OCI-LY7 (cell line): ENCODE data around the gene IFT81. TPM values are rescaled to one million over a fixed set of nuclear protein-coding genes. Genes with fewer than 3 reads are reported as not detected.

Experiments
- BruUV-seq: library from RNA; stranded (reverse); fragments of 400-500 nt; replicated peaks from 2 replicates; lab custom pipeline; 2021; lab: Mats Ljungman, UMichigan
- CTCF ChIA-PET: fragments of 300-600 bp; sonication (Branson Sonifier 250); formaldehyde crosslinking; loops from one replicate; lab custom pipeline; 2022; ENCODE audit warnings: antibody characterized with exemption; ENCODE audit not compliant: unreplicated experiment; lab: Charles Lee
- POLR2A ChIA-PET: fragments of 300-600 bp; sonication (Branson Sonifier 250); formaldehyde crosslinking; loops from one replicate; lab custom pipeline; 2022; ENCODE audit warnings: antibody characterized with exemption; lab: Charles Lee
- DNase-seq: peaks from one replicate; pipeline ENCODE4 v3.0.0-alpha.2; 2015; ENCODE audit warnings: low spot score
- H2AFZ ChIP-seq: fragments of 200-600 bp; sonication (generic), shearing (Covaris generic); 2 replicates; pipeline ENCODE4 v1.6.1; 2014; ENCODE audit warnings: mild to moderate bottlenecking, antibody characterized with exemption, low read length, moderate library complexity
- H3K27ac ChIP-seq: fragments of 200-600 bp; sonication (generic); 2 replicates; pipeline ENCODE4 v1.5.1; 2014; ENCODE audit warnings: mixed run types, low read depth, mild to moderate bottlenecking, moderate library complexity, low read length, inconsistent platforms; ENCODE audit not compliant: poor library complexity, severe bottlenecking
- H3K36me3 ChIP-seq: fragments of 200-600 bp; sonication (generic); 2 replicates; pipeline ENCODE4 v1.6.1; 2014; ENCODE audit warnings: mild to moderate bottlenecking, antibody characterized with exemption, low read length, moderate library complexity, mixed read lengths; ENCODE audit not compliant: insufficient read depth
- H3K4me1 ChIP-seq: fragments of 200-600 bp; sonication (generic); 2 replicates; pipeline ENCODE4 v1.5.1; 2014; ENCODE audit warnings: mild to moderate bottlenecking, low read length; ENCODE audit not compliant: insufficient read depth, poor library complexity, severe bottlenecking
- H3K4me2 ChIP-seq: fragments of 200-600 bp; sonication (generic); 2 replicates; pipeline ENCODE4 v1.6.1; 2014; ENCODE audit warnings: mild to moderate bottlenecking, low read length
- H3K4me3 ChIP-seq: fragments of 200-600 bp; sonication (generic); 2 replicates; pipeline ENCODE4 v1.5.1; 2014; ENCODE audit warnings: mild to moderate bottlenecking, low read depth, low read length; ENCODE audit not compliant: poor library complexity, severe bottlenecking
- H3K79me2 ChIP-seq: fragments of 200-600 bp; sonication (generic); 2 replicates; pipeline ENCODE4 v1.6.1; 2016; ENCODE audit warnings: low read depth, mild to moderate bottlenecking, low read length, moderate library complexity, mixed read lengths; ENCODE audit not compliant: insufficient read depth
- H3K9me2 ChIP-seq: fragments of 200-600 bp; sonication (generic); 2 replicates; pipeline ENCODE4 v1.6.1; 2016; ENCODE audit warnings: mild to moderate bottlenecking, low read length, mixed read lengths; ENCODE audit not compliant: insufficient read depth
- H3K9me3 ChIP-seq: fragments of 200-600 bp; sonication (generic); 2 replicates; pipeline ENCODE4 v1.6.1; 2014; ENCODE audit warnings: mild to moderate bottlenecking, mixed run types, low read length, mixed read lengths
- H4K20me1 ChIP-seq: fragments of 200-600 bp; sonication (generic); 2 replicates; pipeline ENCODE4 v1.6.1; 2014; ENCODE audit warnings: mild to moderate bottlenecking, antibody characterized with exemption, low read length, moderate library complexity, mixed read lengths; ENCODE audit not compliant: insufficient read depth
- EZH2phosphoT487 ChIP-seq: fragments of 200-600 bp; sonication (generic); IDR thresholded peaks from 2 replicates; pipeline ENCODE4 v1.6.1; 2018; ENCODE audit warnings: low read depth, borderline replicate concordance, mild to moderate bottlenecking, mixed run types, antibody characterized with exemption, low read length, moderate library complexity, mixed read lengths
- intact Hi-C: fragments of 100-400 bp; cut with micrococcal nuclease; formaldehyde crosslinking; loops from one replicate; pipeline ENCODE4 v1.10.0; 2022; ENCODE audit not compliant: unreplicated experiment
- total RNA-seq, 2 experiments: library from RNA; depleted of rRNA in 1 of 2; stranded (reverse); fragments of >200 nt in 1 of 2; shearing (Covaris generic) in 1 of 2; gene quantifications; 2 replicates each; pipeline ENCODE4 v1.2.3, GENCODE V29; 2014 to 2022
- TF ChIP-seq, protein P1 (sequence below): fragments of 200-600 bp; sonication (generic); conservative IDR thresholded peaks from 2 replicates; pipeline ENCODE4 v1.5.1; 2014; ENCODE audit warnings: mild to moderate bottlenecking, antibody characterized with exemption, low read length, moderate library complexity, mixed read lengths

IFT81 gene
- total RNA-seq, 2 experiments from 2014 or later = 5.6 to 9.8 TPM

DNA sequence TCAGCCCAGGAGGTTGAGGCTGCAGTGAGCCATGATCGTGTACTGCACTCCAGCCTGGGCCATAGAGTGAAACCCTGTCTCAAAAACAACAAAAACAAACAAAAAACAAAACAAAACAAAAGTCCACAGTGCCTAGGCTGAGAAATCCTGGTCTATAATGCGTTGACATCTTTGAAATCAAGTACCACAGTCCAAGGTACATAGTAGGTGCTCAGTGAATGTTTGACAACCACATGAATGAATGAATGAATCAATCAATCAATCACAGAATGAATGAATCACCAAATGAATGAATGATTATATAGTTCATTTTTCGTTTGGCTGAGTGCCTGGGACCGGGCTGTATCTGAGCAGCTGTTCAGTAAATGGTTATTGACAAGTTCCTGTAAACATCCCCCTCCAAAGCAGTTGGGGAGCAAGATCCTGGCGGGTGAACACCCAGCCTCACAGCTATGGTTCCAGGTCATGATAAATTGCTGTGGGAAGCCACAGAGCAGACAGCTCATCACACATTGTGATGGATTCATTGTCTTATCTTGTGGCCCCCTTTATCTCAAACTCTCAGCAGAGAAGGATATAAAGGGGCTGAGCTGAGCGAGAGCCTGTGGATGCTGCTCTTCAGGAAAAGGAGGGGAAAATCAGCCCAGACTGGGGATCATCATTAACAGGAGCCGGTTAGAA lies 30.4 kb upstream of the IFT81 start:
- Histone ChIP-seq H3K79me2 (no peaks in the 10 kb centered on the region), H3K9me2 (no peaks in the 10 kb centered on the region), H3K9me3 (no peaks in the 10 kb centered on the region), H3K27ac (no peak overlapping the region), H3K36me3 (no peaks in the 10 kb centered on the region), H3K4me3 (no peak overlapping the region), H3K4me2 (no peak overlapping the region), H3K4me1 (no peaks in the 10 kb centered on the region), H4K20me1 (no peaks in the 10 kb centered on the region), H2AFZ (no peak overlapping the region)
- BruUV-seq = no TSS peak
- DNase-seq = no peak
- POLR2A ChIA-PET = no interaction called here
- intact Hi-C loops = no loop called here
- TF ChIP-seq, protein P1, sequence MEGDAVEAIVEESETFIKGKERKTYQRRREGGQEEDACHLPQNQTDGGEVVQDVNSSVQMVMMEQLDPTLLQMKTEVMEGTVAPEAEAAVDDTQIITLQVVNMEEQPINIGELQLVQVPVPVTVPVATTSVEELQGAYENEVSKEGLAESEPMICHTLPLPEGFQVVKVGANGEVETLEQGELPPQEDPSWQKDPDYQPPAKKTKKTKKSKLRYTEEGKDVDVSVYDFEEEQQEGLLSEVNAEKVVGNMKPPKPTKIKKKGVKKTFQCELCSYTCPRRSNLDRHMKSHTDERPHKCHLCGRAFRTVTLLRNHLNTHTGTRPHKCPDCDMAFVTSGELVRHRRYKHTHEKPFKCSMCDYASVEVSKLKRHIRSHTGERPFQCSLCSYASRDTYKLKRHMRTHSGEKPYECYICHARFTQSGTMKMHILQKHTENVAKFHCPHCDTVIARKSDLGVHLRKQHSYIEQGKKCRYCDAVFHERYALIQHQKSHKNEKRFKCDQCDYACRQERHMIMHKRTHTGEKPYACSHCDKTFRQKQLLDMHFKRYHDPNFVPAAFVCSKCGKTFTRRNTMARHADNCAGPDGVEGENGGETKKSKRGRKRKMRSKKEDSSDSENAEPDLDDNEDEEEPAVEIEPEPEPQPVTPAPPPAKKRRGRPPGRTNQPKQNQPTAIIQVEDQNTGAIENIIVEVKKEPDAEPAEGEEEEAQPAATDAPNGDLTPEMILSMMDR = no peak
- no peak for TF ChIP-seq EZH2phosphoT487
- CTCF ChIA-PET = no interaction called here

DNA sequence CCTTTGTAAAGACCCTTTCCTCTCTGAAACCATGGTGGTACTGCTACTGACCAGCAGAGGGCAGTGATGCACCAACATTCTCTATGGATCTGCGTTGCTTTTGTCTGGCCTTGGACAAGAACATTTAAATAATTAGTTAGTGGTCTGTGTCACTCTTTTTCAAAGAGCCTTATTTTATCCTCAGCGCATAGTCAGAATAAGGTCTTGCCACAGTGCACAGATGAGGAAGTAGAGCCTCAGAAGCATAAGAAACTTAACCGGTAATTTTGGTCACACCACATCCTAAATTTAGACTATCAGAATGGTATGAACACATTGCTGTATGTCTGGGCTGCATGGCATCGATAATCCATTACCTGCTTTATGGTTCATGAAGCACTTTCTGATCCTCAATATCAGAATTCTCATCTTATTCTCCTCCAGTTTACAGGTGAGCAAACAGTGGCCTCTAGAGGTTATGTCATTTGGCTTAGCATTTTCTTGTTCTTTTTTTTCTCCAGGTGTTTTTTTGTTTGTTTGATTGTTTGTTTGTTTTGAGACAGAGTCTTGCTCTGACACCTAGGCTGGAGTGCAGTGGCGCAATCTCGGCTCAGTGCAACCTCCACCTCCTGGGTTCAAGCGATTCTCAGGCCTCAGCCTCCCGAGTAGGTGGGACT lies 23.7 kb upstream of the IFT81 start:
- Histone ChIP-seq H3K4me2 (peak overlapping the region; percentile 58), H3K4me3 (peak overlapping the region; percentile 48), H3K36me3 (no peaks in the 10 kb centered on the region), H3K9me3 (no peaks in the 10 kb centered on the region; the same call in 1 of the 2 replicates), H4K20me1 (no peaks in the 10 kb centered on the region), H3K9me2 (no peaks in the 10 kb centered on the region), H3K79me2 (no peaks in the 10 kb centered on the region), H2AFZ (peak overlapping the region; percentile 59; the same call in 1 of the 2 replicates), H3K4me1 (peaks cover 22% of the 10 kb centered on the region), H3K27ac (peak overlapping the region; percentile 78)
- POLR2A ChIA-PET = interaction anchor here (0.6 to 1.6 kb wide), 7 partner anchors 9 to 349 kb away, joined by 3 to 9 read pairs (median 3); no protein-coding TSS in a partner anchor
- CTCF ChIA-PET = interaction anchor here (0.6 kb wide), 1 partner anchor 43 kb away, joined by 6 read pairs; no protein-coding TSS in a partner anchor
- intact Hi-C loops = loop anchor here (1.0 to 5.0 kb wide), 6 partner anchors 52 to 502 kb away; partner anchors contain the start of genes ATP2A2 and C12orf76
- TF ChIP-seq, protein P1 = peak; percentile 97
- no peak for TF ChIP-seq EZH2phosphoT487
- no TSS peak for BruUV-seq
- peak; percentile 87 for DNase-seq
